Forelimb muscle (tissue), 1 donor: ENCODE measurements around the gene PCNT. TPM values are rescaled to one million over a fixed set of nuclear protein-coding genes. Genes with fewer than 3 reads are reported as not detected.

Experiments used
- DNase-seq: peaks from one replicate; pipeline ENCODE4 v3.0.0-alpha.2; 2013; ENCODE audit warnings: low read depth
- polyA plus RNA-seq: library from polyadenylated mRNA; unstranded; fragments of 120-200 nt; gene quantifications from one replicate; pipeline ENCODE4 v1.2.1, GENCODE V29; 2013; ENCODE audit not compliant: insufficient read length

PCNT gene
- polyA plus RNA-seq, 1 donor, result 66.6 TPM

GRCh38 chr21:46336603-46337002, 12.6 kb downstream of the PCNT start:
- DNase-seq, result no peak

GRCh38 chr21:46340998-46341397, 17.0 kb downstream of the PCNT start:
- no peak for DNase-seq

GRCh38 chr21:46344219-46344915, 20.4 kb downstream of the PCNT start:
- no peak for DNase-seq

GRCh38 chr21:46345861-46346260, 21.9 kb downstream of the PCNT start:
- DNase-seq, result no peak

- DNase-seq, result no peak
Observed at GRCh38 chr21:46346296-46347202, 22.6 kb downstream of the PCNT start.

GRCh38 chr21:46347203-46347550, 23.2 kb downstream of the PCNT start:
- no peak for DNase-seq

- no peak for DNase-seq
Observed at GRCh38 chr21:46347791-46348381, 23.9 kb downstream of the PCNT start.

- no peak for DNase-seq
Observed at GRCh38 chr21:46349134-46349760, 25.3 kb downstream of the PCNT start.

- DNase-seq, result no peak
Observed at GRCh38 chr21:46350571-46350970, 26.6 kb downstream of the PCNT start.

- DNase-seq, result no peak
Observed at GRCh38 chr21:46350981-46351380, 27.0 kb downstream of the PCNT start.

GRCh38 chr21:46351476-46352163, 27.7 kb downstream of the PCNT start:
- no peak for DNase-seq

GRCh38 chr21:46352164-46352515, 28.2 kb downstream of the PCNT start:
- DNase-seq, result no peak

GRCh38 chr21:46352913-46353312, 29.0 kb downstream of the PCNT start:
- no peak for DNase-seq

- no peak for DNase-seq
Observed at GRCh38 chr21:46354046-46354445, 30.1 kb downstream of the PCNT start.

- DNase-seq, result no peak
Observed at GRCh38 chr21:46354518-46354917, 30.6 kb downstream of the PCNT start.

- no peak for DNase-seq
Observed at GRCh38 chr21:46355161-46356004, 31.4 kb downstream of the PCNT start.

- DNase-seq, result no peak
Observed at GRCh38 chr21:46356005-46356338, 32.0 kb downstream of the PCNT start.

GRCh38 chr21:46356494-46357334, 32.8 kb downstream of the PCNT start:
- no peak for DNase-seq

GRCh38 chr21:46357335-46357604, 33.3 kb downstream of the PCNT start:
- DNase-seq, result no peak

- DNase-seq, result no peak
Observed at GRCh38 chr21:46357684-46358425, 33.9 kb downstream of the PCNT start.
